HEK293 (cell line): ENCODE results near the gene NCKAP5.

ENCODE experiments used
- CTCF ChIA-PET: fragments of 350-600 bp; formaldehyde crosslinking; extraction: SDS; loops from one replicate; lab custom pipeline; 2021; ENCODE audit warnings: antibody characterized with exemption; lab: Yijun Ruan, JAX
- POLR2A ChIA-PET: fragments of 300-600 bp; formaldehyde crosslinking; extraction: SDS; loops from one replicate; lab custom pipeline; 2020; ENCODE audit warnings: antibody characterized with exemption, inconsistent platforms; lab: Yijun Ruan, JAX
- H3K27ac ChIP-seq: fragments of 200-500 bp; sonication (Bioruptor generic); 2 replicates; pipeline ENCODE4 v1.5.1; 2014; ENCODE audit warnings: low read depth, low read length, control low read depth, inconsistent platforms; ENCODE audit errors: extremely low read depth
- H3K36me3 ChIP-seq, 2 experiments: fragments of 200-500 bp in 1 of 2; sonication (Bioruptor generic) in 1 of 2; 1 replicate in 1 of 2; 2 replicates in 1 of 2; pipeline ENCODE4 v1.5.1; 2014 to 2017; ENCODE audit warnings: inconsistent platforms in 2 of 2, low read length in 2 of 2; ENCODE audit not compliant: control insufficient read depth in 2 of 2, insufficient read depth in 1 of 2
- H3K4me1 ChIP-seq: fragments of 200-500 bp; sonication (Bioruptor generic); 2 replicates; pipeline ENCODE4 v1.5.1; 2014; ENCODE audit warnings: mild to moderate bottlenecking, low read length, inconsistent platforms; ENCODE audit not compliant: control insufficient read depth, insufficient read depth
- H3K4me3 ChIP-seq: 2 replicates; pipeline ENCODE4 v1.5.1; 2011; ENCODE audit warnings: low read depth, mild to moderate bottlenecking, control low read depth, low read length, moderate library complexity
- H3K9me3 ChIP-seq: fragments of 200-500 bp; sonication (Bioruptor generic); 2 replicates; pipeline ENCODE4 v1.5.1; 2014; ENCODE audit warnings: low read depth, low read length, inconsistent platforms; ENCODE audit not compliant: control insufficient read depth, insufficient read depth
- BCL11B ChIP-seq: fragments of 450-650 bp; formaldehyde crosslinking; IDR thresholded peaks from 2 replicates; pipeline ENCODE4 v1.5.1; 2016; ENCODE audit warnings: low read depth, missing biosample characterization, missing genetic modification characterization
- IKZF3 ChIP-seq: fragments of 450-650 bp; IDR thresholded peaks from 2 replicates; pipeline ENCODE4 v1.5.0; 2018; ENCODE audit warnings: missing biosample characterization, mild to moderate bottlenecking, missing genetic modification characterization, moderate library complexity
- SP7 ChIP-seq: fragments of 450-650 bp; formaldehyde crosslinking; IDR thresholded peaks from 2 replicates; pipeline ENCODE4 v1.5.1; 2016; ENCODE audit warnings: missing biosample characterization, missing genetic modification characterization
- YY1 ChIP-seq: fragments of 450-650 bp; formaldehyde crosslinking; IDR thresholded peaks from 2 replicates; pipeline ENCODE4 v1.5.1; 2018; ENCODE audit warnings: missing biosample characterization, missing genetic modification characterization
- ZNF19 ChIP-seq: fragments of 450-650 bp; formaldehyde crosslinking; IDR thresholded peaks from 2 replicates; pipeline ENCODE4; 2016; ENCODE audit warnings: missing biosample characterization, missing genetic modification characterization, low read depth
- ZNF211 ChIP-seq: fragments of 450-650 bp; formaldehyde crosslinking; IDR thresholded peaks from 2 replicates; pipeline ENCODE4 v1.5.1; 2016; ENCODE audit warnings: low read depth, missing biosample characterization, missing genetic modification characterization
- ZNF23 ChIP-seq: fragments of 450-650 bp; formaldehyde crosslinking; IDR thresholded peaks from 2 replicates; pipeline ENCODE4 v1.5.1; 2016; ENCODE audit warnings: missing biosample characterization, missing genetic modification characterization, borderline replicate concordance
- ZNF266 ChIP-seq: fragments of 450-650 bp; formaldehyde crosslinking; IDR thresholded peaks from 2 replicates; pipeline ENCODE4 v1.5.1; 2016; ENCODE audit warnings: missing biosample characterization, missing genetic modification characterization, low read depth
- ZNF366 ChIP-seq: fragments of 450-650 bp; formaldehyde crosslinking; conservative IDR thresholded peaks from 2 replicates; pipeline ENCODE4 v1.5.1; 2016; ENCODE audit warnings: missing biosample characterization, missing genetic modification characterization
- ZNF433 ChIP-seq: fragments of 450-650 bp; formaldehyde crosslinking; IDR thresholded peaks from 2 replicates; pipeline ENCODE4 v1.5.1; 2016; ENCODE audit warnings: missing biosample characterization, missing genetic modification characterization, low read depth
- ZNF473 ChIP-seq: fragments of 450-650 bp; formaldehyde crosslinking; IDR thresholded peaks from 2 replicates; pipeline ENCODE4 v1.5.1; 2017; ENCODE audit warnings: missing biosample characterization, missing genetic modification characterization
- ZNF488 ChIP-seq: fragments of 450-650 bp; formaldehyde crosslinking; IDR thresholded peaks from 2 replicates; pipeline ENCODE4 v1.5.1; 2016; ENCODE audit warnings: missing biosample characterization, missing genetic modification characterization
- ZNF623 ChIP-seq: fragments of 450-650 bp; formaldehyde crosslinking; IDR thresholded peaks from 2 replicates; pipeline ENCODE4 v1.5.1; 2016; ENCODE audit warnings: missing biosample characterization, missing genetic modification characterization
- ZNF629 ChIP-seq: fragments of 450-650 bp; formaldehyde crosslinking; IDR thresholded peaks from 2 replicates; pipeline ENCODE4 v1.5.1; 2017; ENCODE audit warnings: missing biosample characterization, missing genetic modification characterization
- ZNF654 ChIP-seq: fragments of 450-650 bp; formaldehyde crosslinking; IDR thresholded peaks from 2 replicates; pipeline ENCODE4 v1.5.1; 2016; ENCODE audit warnings: low read depth, missing biosample characterization, missing genetic modification characterization
- ZNF658 ChIP-seq: fragments of 450-650 bp; formaldehyde crosslinking; IDR thresholded peaks from 2 replicates; pipeline ENCODE4; 2016; ENCODE audit warnings: missing biosample characterization, missing genetic modification characterization
- ZNF670 ChIP-seq: fragments of 450-650 bp; formaldehyde crosslinking; IDR thresholded peaks from 2 replicates; pipeline ENCODE4 v1.5.1; 2016; ENCODE audit warnings: missing biosample characterization, missing genetic modification characterization, low read depth
- ZSCAN4 ChIP-seq: fragments of 450-650 bp; formaldehyde crosslinking; IDR thresholded peaks from 2 replicates; pipeline ENCODE4 v1.5.1; 2017; ENCODE audit warnings: missing biosample characterization, missing genetic modification characterization
- TF ChIP-seq, protein P1 (sequence below): fragments of 450-650 bp; formaldehyde crosslinking; IDR thresholded peaks from 2 replicates; pipeline ENCODE4 v1.5.1; 2016; ENCODE audit warnings: missing biosample characterization, missing genetic modification characterization
- TF ChIP-seq, protein P2 (sequence below): fragments of 450-650 bp; formaldehyde crosslinking; IDR thresholded peaks from 2 replicates; pipeline ENCODE4 v1.5.1; 2016; ENCODE audit warnings: missing biosample characterization, missing genetic modification characterization, borderline replicate concordance

The NCKAP5 gene

DNA sequence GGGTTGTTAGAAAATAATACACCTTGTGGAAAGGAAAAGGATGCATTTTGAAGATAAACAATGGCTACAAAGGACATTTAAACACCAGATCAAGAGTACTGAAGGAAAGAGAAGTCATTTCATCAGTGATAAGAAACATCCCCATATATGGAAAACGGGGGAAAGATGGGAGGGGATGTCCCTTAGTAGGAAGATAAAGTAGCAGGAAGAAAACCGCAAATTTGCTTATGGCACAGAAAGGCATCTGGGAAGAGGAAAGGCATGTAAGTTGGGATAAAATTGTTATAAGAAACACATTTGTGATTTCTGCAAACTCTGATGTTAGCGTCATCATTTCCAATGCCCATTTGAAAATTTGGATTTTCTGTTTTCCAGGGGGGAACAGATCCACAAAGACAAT is 887.7 kb downstream of the NCKAP5 start:
- CTCF ChIA-PET: no interaction called here
- TF ChIP-seq ZSCAN4 (tag by site-specific recombination): no peak
- no peak for TF ChIP-seq ZNF433 (tag by site-specific recombination)
- TF ChIP-seq ZNF211: no peak
- TF ChIP-seq BCL11B: no peak
- H3K27ac ChIP-seq: no peak overlapping the region
- H3K4me1 ChIP-seq: no peaks in the 10 kb centered on the region
- H3K9me3 ChIP-seq: no peaks in the 10 kb centered on the region
- no peak overlapping the region for H3K4me3 ChIP-seq
- H3K36me3 ChIP-seq: no peaks in the 10 kb centered on the region
- POLR2A ChIA-PET: no interaction called here

DNA sequence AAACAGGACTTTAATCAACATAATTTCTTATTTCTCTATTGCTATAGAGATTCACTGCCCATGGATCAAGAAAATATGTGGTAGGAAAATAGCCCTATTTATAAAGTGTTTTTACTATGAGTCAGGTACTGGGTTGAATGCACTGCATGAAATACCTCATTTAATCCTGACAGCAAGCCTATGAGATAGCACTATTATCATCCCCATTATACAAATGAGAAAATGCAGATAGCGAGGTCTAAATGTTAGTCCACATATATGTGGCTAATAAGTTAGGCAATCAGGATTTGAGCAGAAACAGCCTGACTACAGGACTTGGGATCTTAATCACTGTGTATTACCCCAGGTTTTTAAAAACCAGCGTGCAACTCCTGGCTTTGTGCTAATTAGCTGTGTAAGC is 889.8 kb downstream of the NCKAP5 start:
- Histone ChIP-seq H3K27ac (no peak overlapping the region), H3K36me3 (no peaks in the 10 kb centered on the region), H3K9me3 (no peaks in the 10 kb centered on the region), H3K4me1 (no peaks in the 10 kb centered on the region), H3K4me3 (no peak overlapping the region)
- TF ChIP-seq ZNF488: no peak
- ChIA-PET POLR2A (no interaction called here), CTCF (interaction anchor here (1.2 kb wide), 1 partner anchor 10 kb away, joined by 5 read pairs; no protein-coding TSS in a partner anchor)

- POLR2A ChIA-PET: no interaction called here
- CTCF ChIA-PET: interaction anchor here (0.7 to 2.1 kb wide), 6 partner anchors 8 to 494 kb away, joined by 3 to 7 read pairs (median 3); no protein-coding TSS in a partner anchor
- H3K36me3 ChIP-seq: no peaks in the 10 kb centered on the region
- H3K27ac ChIP-seq: no peak overlapping the region
- H3K4me1 ChIP-seq: peaks cover under 1% of the 10 kb centered on the region; the same call in 1 of the 2 replicates
- no peaks in the 10 kb centered on the region for H3K9me3 ChIP-seq
- H3K4me3 ChIP-seq: no peak overlapping the region
- TF ChIP-seq ZNF658 (tag by site-specific recombination): no peak
- TF ChIP-seq IKZF3: no peak
- no peak for TF ChIP-seq ZNF266 (tag by site-specific recombination)
- TF ChIP-seq, protein P1, sequence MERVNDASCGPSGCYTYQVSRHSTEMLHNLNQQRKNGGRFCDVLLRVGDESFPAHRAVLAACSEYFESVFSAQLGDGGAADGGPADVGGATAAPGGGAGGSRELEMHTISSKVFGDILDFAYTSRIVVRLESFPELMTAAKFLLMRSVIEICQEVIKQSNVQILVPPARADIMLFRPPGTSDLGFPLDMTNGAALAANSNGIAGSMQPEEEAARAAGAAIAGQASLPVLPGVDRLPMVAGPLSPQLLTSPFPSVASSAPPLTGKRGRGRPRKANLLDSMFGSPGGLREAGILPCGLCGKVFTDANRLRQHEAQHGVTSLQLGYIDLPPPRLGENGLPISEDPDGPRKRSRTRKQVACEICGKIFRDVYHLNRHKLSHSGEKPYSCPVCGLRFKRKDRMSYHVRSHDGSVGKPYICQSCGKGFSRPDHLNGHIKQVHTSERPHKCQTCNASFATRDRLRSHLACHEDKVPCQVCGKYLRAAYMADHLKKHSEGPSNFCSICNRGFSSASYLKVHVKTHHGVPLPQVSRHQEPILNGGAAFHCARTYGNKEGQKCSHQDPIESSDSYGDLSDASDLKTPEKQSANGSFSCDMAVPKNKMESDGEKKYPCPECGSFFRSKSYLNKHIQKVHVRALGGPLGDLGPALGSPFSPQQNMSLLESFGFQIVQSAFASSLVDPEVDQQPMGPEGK (tag by site-specific recombination): no peak
- no peak for TF ChIP-seq ZNF629 (tag by site-specific recombination)
- no peak for TF ChIP-seq ZNF23 (tag by site-specific recombination)
- TF ChIP-seq ZNF670 (tag by site-specific recombination): no peak
Measured at GRCh38 chr2:132677661-132678060, 890.6 kb downstream of the NCKAP5 start.

DNA sequence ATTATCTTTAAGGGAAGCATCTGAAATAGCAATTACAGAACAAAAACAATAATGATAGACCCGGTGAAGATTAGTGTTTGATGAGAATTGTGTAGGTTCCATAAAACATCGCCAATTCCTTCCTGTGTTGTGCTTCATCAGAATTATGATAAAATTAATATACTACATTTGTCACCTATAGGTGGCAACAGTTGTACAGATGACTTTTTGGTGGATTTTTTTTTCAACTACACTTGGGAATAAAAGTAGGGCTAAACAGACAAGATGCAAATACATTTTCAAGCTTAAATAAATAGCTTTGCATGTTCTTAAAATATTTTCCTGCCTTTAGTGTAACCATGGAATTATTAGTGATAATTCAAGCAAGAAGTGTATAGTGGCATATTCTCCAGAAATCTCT is 891.3 kb downstream of the NCKAP5 start:
- ChIA-PET CTCF (interaction anchor here (0.7 to 2.1 kb wide), 7 partner anchors 8 to 494 kb away, joined by 3 to 7 read pairs (median 3); no protein-coding TSS in a partner anchor), POLR2A (no interaction called here)
- no peak overlapping the region for H3K27ac ChIP-seq
- TF ChIP-seq SP7 (no peak), ZNF473 (tag by site-specific recombination) (no peak), ZNF654 (tag by site-specific recombination) (no peak), ZNF366 (tag by site-specific recombination) (no peak), ZNF623 (tag by site-specific recombination) (no peak), YY1 (tag by site-specific recombination) (no peak), ZNF19 (no peak)
- TF ChIP-seq, protein P2, sequence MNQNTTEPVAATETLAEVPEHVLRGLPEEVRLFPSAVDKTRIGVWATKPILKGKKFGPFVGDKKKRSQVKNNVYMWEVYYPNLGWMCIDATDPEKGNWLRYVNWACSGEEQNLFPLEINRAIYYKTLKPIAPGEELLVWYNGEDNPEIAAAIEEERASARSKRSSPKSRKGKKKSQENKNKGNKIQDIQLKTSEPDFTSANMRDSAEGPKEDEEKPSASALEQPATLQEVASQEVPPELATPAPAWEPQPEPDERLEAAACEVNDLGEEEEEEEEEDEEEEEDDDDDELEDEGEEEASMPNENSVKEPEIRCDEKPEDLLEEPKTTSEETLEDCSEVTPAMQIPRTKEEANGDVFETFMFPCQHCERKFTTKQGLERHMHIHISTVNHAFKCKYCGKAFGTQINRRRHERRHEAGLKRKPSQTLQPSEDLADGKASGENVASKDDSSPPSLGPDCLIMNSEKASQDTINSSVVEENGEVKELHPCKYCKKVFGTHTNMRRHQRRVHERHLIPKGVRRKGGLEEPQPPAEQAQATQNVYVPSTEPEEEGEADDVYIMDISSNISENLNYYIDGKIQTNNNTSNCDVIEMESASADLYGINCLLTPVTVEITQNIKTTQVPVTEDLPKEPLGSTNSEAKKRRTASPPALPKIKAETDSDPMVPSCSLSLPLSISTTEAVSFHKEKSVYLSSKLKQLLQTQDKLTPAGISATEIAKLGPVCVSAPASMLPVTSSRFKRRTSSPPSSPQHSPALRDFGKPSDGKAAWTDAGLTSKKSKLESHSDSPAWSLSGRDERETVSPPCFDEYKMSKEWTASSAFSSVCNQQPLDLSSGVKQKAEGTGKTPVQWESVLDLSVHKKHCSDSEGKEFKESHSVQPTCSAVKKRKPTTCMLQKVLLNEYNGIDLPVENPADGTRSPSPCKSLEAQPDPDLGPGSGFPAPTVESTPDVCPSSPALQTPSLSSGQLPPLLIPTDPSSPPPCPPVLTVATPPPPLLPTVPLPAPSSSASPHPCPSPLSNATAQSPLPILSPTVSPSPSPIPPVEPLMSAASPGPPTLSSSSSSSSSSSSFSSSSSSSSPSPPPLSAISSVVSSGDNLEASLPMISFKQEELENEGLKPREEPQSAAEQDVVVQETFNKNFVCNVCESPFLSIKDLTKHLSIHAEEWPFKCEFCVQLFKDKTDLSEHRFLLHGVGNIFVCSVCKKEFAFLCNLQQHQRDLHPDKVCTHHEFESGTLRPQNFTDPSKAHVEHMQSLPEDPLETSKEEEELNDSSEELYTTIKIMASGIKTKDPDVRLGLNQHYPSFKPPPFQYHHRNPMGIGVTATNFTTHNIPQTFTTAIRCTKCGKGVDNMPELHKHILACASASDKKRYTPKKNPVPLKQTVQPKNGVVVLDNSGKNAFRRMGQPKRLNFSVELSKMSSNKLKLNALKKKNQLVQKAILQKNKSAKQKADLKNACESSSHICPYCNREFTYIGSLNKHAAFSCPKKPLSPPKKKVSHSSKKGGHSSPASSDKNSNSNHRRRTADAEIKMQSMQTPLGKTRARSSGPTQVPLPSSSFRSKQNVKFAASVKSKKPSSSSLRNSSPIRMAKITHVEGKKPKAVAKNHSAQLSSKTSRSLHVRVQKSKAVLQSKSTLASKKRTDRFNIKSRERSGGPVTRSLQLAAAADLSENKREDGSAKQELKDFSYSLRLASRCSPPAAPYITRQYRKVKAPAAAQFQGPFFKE (tag by site-specific recombination): no peak

More for the DNA sequence above, 891.3 kb downstream of the NCKAP5 start:
- H3K36me3 ChIP-seq: no peaks in the 10 kb centered on the region
- peaks cover 3% of the 10 kb centered on the region; the same call in 1 of the 2 replicates for H3K4me1 ChIP-seq
- H3K9me3 ChIP-seq: no peaks in the 10 kb centered on the region
- no peak overlapping the region for H3K4me3 ChIP-seq
